Measurements from ENCODE around the gene MAZ. TPM values are rescaled to one million over a fixed set of nuclear protein-coding genes. Genes with fewer than 3 reads are reported as not detected.

Gene MAZ
- total and polyA plus RNA-seq, 2 of the 13 experiments (the other 11 are each of a cell fraction or from before 2014, with no cell fraction given), result 203 to 277 TPM

DNA sequence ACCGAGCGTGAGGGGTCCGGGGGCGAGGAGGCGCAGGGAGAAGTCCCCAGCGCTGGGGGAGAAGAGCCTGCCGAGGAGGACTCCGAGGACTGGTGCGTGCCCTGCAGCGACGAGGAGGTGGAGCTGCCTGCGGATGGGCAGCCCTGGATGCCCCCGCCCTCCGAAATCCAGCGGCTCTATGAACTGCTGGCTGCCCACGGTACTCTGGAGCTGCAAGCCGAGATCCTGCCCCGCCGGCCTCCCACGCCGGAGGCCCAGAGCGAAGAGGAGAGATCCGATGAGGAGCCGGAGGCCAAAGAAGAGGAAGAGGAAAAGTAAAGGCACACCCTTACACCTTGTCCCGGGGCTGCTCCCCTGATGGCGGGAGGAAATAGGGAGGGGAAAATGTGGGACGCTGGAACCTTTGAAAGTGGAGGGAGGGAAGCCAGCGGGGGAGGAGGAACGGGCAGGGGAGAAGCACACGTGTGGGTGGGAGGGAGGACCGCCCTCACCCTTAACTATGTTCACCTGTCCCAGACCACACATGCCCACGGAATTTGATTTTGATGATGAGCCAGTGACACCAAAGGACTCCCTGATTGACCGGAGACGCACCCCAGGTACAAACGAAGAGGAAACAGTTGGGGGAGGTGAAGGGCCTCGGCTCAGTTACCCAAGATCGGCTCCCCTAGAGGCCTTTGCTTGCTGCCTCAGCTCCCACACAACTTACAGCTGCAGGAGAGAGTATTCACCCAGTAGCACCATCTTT, 10.5 kb downstream of the MAZ start (continued):
- TF ChIP-seq, protein P1, sequence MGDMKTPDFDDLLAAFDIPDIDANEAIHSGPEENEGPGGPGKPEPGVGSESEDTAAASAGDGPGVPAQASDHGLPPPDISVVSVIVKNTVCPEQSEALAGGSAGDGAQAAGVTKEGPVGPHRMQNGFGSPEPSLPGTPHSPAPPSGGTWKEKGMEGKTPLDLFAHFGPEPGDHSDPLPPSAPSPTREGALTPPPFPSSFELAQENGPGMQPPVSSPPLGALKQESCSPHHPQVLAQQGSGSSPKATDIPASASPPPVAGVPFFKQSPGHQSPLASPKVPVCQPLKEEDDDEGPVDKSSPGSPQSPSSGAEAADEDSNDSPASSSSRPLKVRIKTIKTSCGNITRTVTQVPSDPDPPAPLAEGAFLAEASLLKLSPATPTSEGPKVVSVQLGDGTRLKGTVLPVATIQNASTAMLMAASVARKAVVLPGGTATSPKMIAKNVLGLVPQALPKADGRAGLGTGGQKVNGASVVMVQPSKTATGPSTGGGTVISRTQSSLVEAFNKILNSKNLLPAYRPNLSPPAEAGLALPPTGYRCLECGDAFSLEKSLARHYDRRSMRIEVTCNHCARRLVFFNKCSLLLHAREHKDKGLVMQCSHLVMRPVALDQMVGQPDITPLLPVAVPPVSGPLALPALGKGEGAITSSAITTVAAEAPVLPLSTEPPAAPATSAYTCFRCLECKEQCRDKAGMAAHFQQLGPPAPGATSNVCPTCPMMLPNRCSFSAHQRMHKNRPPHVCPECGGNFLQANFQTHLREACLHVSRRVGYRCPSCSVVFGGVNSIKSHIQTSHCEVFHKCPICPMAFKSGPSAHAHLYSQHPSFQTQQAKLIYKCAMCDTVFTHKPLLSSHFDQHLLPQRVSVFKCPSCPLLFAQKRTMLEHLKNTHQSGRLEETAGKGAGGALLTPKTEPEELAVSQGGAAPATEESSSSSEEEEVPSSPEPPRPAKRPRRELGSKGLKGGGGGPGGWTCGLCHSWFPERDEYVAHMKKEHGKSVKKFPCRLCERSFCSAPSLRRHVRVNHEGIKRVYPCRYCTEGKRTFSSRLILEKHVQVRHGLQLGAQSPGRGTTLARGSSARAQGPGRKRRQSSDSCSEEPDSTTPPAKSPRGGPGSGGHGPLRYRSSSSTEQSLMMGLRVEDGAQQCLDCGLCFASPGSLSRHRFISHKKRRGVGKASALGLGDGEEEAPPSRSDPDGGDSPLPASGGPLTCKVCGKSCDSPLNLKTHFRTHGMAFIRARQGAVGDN (CRISPR knock-in tag; IDR thresholded peaks at IDR 0.05), result peak; percentile 31
- TF ChIP-seq HMGXB4 (CRISPR knock-in tag; IDR thresholded peaks at IDR 0.05; ENCODE audit: borderline replicate concordance in 1 of 2, low read depth in 1 of 2) (peak in 1 of 2 experiments; percentile 19; a peak in 1 of 4 replicates), MAZ (IDR thresholded peaks at IDR 0.05; ENCODE audit: borderline replicate concordance, low read depth, low read length) (no peak), MAZ (CRISPR knock-in tag; IDR thresholded peaks at IDR 0.05; ENCODE audit: low read depth) (peak; percentile 67; the same call in 1 of the 2 replicates), ZBTB7A (CRISPR knock-in tag; IDR thresholded peaks at IDR 0.05) (peak; percentile 9; the same call in 1 of the 2 replicates), ZNF3 (CRISPR knock-in tag; IDR thresholded peaks at IDR 0.05) (no peak), ZNF674 (CRISPR knock-in tag; IDR thresholded peaks at IDR 0.05; ENCODE audit: low read depth) (peak; percentile 66; the same call in 1 of the 2 replicates), ZSCAN29 (CRISPR knock-in tag; conservative IDR thresholded peaks at IDR 0.05) (0 out of 2 replicates have a peak, but pooled peaks have one; percentile 8), ZNF263 (CRISPR knock-in tag; IDR thresholded peaks at IDR 0.05) (peak; percentile 71), TBX2 (CRISPR knock-in tag; IDR thresholded peaks at IDR 0.05; ENCODE audit: borderline replicate concordance) (0 out of 2 replicates have a peak, but pooled peaks have one; percentile 19), ISL2 (CRISPR knock-in tag; IDR thresholded peaks at IDR 0.05) (0 out of 2 replicates have a peak, but pooled peaks have one; percentile 37), ZNF772 (CRISPR knock-in tag; IDR thresholded peaks at IDR 0.05) (0 out of 2 replicates have a peak, but pooled peaks have one; percentile 9), SP4 (CRISPR knock-in tag; IDR thresholded peaks at IDR 0.05) (no peak), ZNF451 (CRISPR knock-in tag; IDR thresholded peaks at IDR 0.05) (peak; percentile 79; the same call in 1 of the 2 replicates), ZNF44 (CRISPR knock-in tag; IDR thresholded peaks at IDR 0.05) (0 out of 2 replicates have a peak, but pooled peaks have one; percentile 17), IRF2 (CRISPR knock-in tag; IDR thresholded peaks at IDR 0.05) (peak; percentile 13; the same call in 1 of the 2 replicates), ZNF567 (CRISPR knock-in tag; IDR thresholded peaks at IDR 0.05; ENCODE audit: borderline replicate concordance) (no peak)
- TF ChIP-seq, protein P2, sequence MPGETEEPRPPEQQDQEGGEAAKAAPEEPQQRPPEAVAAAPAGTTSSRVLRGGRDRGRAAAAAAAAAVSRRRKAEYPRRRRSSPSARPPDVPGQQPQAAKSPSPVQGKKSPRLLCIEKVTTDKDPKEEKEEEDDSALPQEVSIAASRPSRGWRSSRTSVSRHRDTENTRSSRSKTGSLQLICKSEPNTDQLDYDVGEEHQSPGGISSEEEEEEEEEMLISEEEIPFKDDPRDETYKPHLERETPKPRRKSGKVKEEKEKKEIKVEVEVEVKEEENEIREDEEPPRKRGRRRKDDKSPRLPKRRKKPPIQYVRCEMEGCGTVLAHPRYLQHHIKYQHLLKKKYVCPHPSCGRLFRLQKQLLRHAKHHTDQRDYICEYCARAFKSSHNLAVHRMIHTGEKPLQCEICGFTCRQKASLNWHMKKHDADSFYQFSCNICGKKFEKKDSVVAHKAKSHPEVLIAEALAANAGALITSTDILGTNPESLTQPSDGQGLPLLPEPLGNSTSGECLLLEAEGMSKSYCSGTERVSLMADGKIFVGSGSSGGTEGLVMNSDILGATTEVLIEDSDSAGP (CRISPR knock-in tag; IDR thresholded peaks at IDR 0.05; ENCODE audit: borderline replicate concordance), result peak; percentile 85
- TF ChIP-seq, protein P3, sequence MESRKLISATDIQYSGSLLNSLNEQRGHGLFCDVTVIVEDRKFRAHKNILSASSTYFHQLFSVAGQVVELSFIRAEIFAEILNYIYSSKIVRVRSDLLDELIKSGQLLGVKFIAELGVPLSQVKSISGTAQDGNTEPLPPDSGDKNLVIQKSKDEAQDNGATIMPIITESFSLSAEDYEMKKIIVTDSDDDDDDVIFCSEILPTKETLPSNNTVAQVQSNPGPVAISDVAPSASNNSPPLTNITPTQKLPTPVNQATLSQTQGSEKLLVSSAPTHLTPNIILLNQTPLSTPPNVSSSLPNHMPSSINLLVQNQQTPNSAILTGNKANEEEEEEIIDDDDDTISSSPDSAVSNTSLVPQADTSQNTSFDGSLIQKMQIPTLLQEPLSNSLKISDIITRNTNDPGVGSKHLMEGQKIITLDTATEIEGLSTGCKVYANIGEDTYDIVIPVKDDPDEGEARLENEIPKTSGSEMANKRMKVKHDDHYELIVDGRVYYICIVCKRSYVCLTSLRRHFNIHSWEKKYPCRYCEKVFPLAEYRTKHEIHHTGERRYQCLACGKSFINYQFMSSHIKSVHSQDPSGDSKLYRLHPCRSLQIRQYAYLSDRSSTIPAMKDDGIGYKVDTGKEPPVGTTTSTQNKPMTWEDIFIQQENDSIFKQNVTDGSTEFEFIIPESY (CRISPR knock-in tag; IDR thresholded peaks at IDR 0.05), result 0 out of 2 replicates have a peak, but pooled peaks have one; percentile 4

Measured in HepG2 (cell line).